HG03039 (cell line): Measurements from ENCODE around the gene VPS37C.
"Not testable (repeated sequence)": the region's sequence is repeated elsewhere in the genome, so short reads cannot be mapped to it uniquely, and the experiment has no call there.

Experiments used
- ATAC-seq: cut with Tn5 transposase; IDR thresholded peaks from one replicate; pipeline ENCODE4 v1.9.1; 2021; ENCODE audit warnings: mild to moderate bottlenecking, moderate library complexity; ENCODE audit not compliant: unreplicated experiment

Gene VPS37C

GRCh38 chr11:61102667-61103571 lies 58.3 kb downstream of the VPS37C start:
- ATAC-seq, result no peak

GRCh38 chr11:61098778-61099177 lies 62.4 kb downstream of the VPS37C start:
- ATAC-seq, result no peak

DNA sequence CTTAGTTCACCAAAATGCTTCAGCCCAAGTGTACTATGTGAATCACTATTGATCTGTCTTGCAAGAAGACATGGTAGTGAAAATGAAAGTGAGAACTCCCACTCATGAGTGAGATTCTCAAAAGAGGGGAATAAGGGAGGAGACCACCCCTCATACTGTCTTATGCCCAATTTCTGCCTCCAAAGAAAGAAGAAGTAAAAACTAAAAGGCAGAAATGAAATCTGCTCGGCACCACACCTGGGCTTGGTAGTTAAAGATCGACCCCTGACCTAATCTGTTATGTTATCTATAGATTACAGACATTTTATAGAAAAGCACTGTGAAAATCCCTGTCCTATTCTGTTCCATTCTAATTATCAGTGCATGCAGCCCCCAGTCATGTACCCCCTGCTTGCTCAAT lies 63.0 kb downstream of the VPS37C start:
- ATAC-seq, result not testable (repeated sequence)

DNA sequence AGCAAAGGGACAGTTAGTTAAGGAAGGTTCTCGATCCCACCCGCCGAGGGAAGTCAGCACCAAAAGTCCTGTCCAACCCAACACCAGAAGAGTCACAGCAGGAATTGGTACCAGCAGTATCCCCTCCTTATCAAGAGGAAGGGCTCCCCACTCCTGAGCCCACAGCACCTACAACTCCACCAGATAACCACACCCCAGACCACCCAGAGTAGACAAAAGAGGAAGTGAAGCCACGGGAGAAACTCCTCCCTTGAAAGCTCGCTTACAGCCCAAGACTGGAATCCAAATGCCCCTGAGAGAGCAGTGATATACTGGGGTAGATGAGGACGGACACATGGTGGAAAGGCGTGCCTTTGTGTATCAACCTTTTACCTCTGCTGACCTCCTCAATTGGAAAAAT lies 66.2 kb downstream of the VPS37C start:
- ATAC-seq, result no peak

GRCh38 chr11:61094167-61094566 lies 67.1 kb downstream of the VPS37C start:
- not testable (repeated sequence) for ATAC-seq

DNA sequence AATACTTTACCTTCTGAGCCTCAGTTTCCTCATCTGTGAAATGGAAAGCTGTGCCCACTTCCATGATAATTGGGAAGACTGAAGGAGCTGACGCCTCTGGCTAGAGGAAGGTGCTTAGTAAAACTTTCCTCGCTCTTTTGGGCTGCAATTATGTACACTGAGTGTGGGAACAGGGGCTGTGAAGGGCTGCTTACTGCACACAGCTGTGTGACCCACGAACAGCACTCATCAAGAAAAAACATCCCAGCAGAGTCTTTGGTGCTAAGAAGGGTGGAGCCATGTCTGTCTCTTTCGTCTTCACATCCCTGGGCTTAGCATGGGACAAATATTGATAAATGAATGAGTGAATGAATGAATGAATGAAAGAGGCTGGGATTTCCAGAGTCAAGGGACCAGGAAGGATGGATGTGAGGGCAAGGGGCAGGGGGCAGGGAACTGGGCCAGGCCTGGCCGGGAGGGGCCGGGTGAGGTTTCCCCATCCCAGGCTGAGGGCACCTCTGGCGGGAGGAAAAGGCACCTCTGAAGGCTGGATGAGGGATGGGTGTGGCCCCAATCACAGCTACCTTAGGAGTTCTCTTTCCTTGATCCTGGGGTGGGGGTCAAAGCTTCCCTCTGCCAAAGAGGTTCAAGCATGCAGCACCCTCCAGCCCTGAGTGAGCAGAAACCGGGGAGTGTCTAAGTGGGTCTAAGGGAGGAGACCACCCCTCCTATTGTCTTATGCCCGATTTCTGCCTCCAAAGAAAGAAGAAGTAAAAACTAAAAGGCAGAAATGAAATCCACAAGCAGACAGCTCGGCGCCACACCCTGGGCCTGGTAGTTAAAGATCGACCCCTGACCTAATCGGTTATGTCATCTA lies 68.1 kb downstream of the VPS37C start:
- ATAC-seq, result no peak

GRCh38 chr11:61092280-61092766 lies 68.9 kb downstream of the VPS37C start:
- ATAC-seq, result no peak

DNA sequence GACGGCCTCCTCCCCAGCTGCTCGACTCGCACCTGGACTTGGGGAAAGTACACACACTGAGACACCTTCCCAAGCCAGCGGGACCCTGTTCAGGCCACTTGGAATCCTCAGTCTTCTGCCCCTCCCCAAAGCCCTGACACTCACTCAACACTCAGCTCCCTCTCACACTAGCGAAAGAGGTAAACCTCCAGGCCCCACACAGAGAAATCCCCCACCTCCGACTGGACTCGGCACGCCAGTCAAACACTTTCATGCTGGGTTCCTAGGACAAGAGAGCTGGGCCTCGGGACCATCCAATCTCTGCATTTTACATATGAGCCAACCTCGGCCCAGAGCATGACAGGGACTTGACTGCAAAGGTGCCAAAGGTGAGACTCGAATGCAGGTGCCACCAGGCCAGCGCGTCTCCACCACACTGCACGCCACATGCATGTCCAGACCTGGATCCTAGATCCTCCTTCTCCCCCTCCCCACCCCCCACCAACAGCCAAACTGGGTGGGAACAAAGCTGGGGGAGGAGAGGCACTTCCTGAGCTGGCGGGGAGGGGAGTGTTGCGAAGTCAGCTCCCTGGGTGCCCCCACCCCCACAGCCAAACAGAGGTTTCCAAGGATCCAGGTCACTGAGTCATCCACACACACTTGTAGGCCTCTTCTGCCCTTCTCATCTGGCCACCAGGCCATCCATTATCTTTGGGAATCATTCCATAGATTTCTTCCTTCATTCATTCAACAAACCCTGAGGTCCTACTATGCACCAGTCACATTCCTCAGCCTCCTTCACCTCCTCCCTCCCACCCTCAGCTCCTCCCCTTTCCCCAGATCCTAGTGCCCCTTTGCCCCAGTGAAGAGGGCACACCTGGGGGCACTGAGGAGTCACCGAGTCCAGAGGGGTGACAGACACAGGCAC lies 69.6 kb downstream of the VPS37C start:
- ATAC-seq, result no peak

DNA sequence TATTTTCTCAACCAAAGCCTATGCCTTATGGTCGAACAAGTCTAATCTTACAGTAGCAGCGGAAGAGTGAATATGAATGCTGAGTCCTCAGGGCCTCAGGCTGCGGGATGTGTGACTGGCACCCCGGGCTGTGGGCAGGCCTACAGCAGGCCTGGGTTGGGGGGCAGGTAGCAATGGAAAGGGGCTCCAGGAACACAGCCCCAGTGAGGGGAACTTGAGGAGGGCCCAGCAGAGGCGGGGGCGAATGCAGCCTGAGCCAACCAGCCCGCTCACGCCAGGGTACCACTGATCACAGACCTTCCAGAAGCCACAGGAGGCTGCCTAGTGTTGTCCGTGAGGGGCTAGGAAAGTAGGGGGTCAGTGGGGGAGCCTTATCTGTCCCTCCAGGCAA lies 70.2 kb downstream of the VPS37C start:
- ATAC-seq, result no peak

DNA sequence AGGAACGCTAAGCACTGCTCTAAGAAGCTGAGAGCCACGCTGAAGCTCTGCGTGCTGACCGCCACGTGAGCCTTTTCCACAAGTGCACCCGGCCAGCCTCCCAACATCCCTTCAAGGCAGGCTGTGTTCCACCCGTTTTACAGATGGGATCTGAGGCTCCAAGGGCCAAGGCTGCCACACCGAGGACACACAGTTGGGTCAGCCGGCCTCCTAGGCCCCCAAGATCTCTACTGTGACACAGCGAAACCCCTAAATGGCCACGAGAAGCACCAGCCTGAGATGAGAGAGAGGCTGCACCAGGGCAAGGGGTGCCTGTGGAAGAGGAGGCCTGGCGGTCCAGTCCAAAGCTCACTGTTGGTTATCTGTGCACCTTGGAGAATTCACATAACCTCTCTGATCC lies 70.7 kb downstream of the VPS37C start:
- no peak for ATAC-seq

- ATAC-seq, result no peak
Measured at GRCh38 chr11:61089806-61090491, 71.3 kb downstream of the VPS37C start.

DNA sequence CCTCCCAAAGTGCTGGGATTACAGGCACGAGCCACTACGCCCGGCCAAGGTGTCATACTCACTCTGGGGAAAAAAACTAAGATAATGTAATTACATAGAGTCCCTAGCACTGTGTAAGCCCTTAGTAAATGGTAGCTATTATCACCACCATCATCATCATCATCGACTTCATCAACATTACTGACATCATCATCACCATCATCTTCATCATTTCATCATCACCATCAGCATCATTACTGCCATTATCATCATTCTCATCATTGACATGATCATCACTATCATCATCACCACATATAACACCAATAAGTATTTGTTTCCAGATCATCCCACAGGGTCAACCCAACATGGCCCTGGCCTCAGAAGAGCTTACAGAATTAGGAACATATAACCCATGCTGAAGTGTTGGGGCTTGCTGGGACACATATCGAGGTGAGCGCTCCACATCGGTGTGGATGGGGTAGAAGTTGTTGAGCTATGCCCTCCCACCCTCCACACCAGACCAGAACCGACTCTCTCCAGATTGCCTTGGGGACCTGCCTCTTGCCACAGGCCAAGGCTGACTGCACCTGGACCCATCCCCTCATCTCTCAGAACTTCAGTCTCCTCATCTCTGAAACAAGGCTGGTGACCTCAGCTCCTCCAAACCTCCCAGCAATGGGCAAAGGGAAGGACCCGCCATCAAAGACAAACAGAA lies 73.7 kb downstream of the VPS37C start:
- ATAC-seq, result no peak

DNA sequence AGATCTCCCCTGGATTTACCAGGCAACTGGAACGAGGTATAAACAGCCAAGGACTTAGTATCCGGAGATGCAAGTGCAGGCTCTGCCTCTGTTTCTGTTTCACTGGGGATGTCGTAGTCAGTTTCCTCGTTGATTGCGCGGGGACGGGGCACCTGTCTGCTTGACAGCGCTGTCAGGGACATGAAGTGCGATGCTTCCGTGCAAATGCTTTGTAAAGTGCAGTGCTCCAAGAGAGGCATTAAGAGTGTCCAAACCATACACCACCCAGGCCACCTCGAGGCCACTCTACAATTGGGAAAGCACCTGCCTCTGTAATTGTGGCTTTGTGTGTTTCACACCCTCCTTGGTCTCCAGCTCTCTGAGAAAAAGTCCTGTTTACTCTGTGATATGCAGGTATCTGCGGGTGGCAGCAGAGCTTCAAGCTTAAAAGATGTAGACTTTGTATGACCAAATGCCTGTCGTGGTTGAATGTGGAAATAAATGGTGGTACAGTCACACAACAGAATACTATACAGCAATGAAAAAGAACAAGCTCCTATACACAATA lies 77.6 kb downstream of the VPS37C start:
- ATAC-seq, result no peak

- ATAC-seq, result no peak
Measured at GRCh38 chr11:61082931-61083531, 78.2 kb downstream of the VPS37C start.

GRCh38 chr11:61082062-61082870 lies 79.0 kb downstream of the VPS37C start:
- ATAC-seq, result no peak

DNA sequence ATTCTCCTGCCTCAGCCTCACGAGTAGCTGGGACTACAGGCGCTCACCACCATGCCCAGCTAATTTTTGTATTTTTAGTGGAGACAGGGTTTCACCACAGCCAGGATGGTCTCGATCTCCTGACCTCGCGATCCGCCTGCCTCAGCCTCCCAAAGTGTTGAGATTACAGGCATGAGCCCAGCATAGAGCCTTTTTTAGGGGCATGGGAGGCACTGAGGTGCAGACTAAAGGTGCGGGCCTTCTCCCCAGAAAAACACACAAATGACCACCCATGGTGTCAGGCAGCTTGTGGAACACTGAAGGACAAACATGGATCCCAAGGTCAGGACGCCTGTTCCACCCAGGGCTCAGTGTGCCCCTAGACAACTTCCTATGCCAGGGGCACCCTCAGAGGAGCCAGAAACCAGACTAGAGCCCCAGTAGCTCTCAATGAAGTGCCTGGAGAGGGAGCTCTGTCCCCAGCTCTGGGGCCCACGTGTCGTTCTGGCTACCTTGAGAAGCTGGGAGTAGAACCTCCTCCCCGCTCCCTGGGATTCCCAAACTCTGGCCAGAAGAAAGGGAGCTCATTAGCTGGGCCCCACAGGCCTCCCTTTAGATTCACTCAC lies 80.1 kb downstream of the VPS37C start:
- no peak for ATAC-seq

GRCh38 chr11:61080526-61080925 lies 80.7 kb downstream of the VPS37C start:
- no peak for ATAC-seq
